Measurements from ENCODE around the gene CRTC3.

The CRTC3 gene

DNA sequence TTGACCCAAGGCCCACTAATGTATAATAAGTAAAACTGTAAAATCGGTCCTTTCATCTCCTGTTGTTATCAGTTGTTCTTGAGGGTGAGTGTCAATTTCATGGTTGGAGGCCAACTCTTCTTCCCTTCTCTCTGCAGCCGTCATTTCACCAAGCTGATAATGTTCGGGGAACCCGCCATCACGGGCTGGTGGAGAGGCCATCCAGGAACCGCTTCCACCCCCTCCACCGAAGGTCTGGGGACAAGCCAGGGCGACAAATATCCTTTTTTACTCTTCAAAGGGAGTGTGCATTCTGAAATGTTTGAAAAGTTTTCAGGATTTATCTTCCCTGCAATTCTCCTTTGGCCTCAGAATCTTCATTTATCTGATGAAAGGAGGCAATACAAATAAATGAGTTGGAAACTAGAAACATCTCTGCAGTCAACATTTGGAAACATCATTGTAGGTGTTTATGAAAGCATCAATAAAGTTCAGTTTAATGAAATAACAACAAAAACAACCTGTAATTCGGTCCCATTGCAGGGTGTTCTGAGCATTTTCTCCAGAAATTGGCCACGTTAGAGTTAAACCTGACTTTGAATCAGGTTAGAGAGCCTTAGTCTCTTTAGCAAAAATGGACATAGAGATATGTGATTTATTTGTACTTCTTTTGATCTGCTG is 63.9 kb downstream of the CRTC3 start:
- Histone ChIP-seq H3F3A (ENCODE audit: low read depth) (no peaks in the 10 kb centered on the region), H3K9ac (ENCODE audit: low read depth, low read length, poor library complexity, severe bottlenecking) (peak overlapping the region; percentile 51), H3K4me3 (ENCODE audit: low read length, poor library complexity, severe bottlenecking) (peak overlapping the region; percentile 19), H3K36me3 (ENCODE audit: insufficient read depth, low read length) (no peaks in the 10 kb centered on the region; the same call in 1 of the 2 replicates), H4K20me1 (ENCODE audit: insufficient read depth, low read length, poor library complexity, severe bottlenecking) (no peaks in the 10 kb centered on the region), H2AFZ (ENCODE audit: low read length) (no peak overlapping the region), H3K4me2 (ENCODE audit: low read depth, low read length, poor library complexity, severe bottlenecking) (peak overlapping the region; percentile 43), H3K9me3 (ENCODE audit: insufficient read depth, low read depth, low read length) (no peaks in the 10 kb centered on the region), H3K79me2 (ENCODE audit: insufficient read depth, low read length) (peaks cover 4% of the 10 kb centered on the region; the same call in 1 of the 2 replicates), H3K4me1 (ENCODE audit: insufficient read depth, low read length, poor library complexity, severe bottlenecking) (peaks cover 33% of the 10 kb centered on the region), H3K9me2 (replicated peaks; ENCODE audit: low read depth, low read length) (no peaks in the 10 kb centered on the region), H3K27me3 (ENCODE audit: insufficient read depth, low read length, poor library complexity, severe bottlenecking) (no peaks in the 10 kb centered on the region)
- TF ChIP-seq EZH2phosphoT487 (IDR thresholded peaks at IDR 0.05; ENCODE audit: borderline replicate concordance) (no peak), CTCF (conservative IDR thresholded peaks at IDR 0.05; ENCODE audit: low read length) (no peak)

DNA sequence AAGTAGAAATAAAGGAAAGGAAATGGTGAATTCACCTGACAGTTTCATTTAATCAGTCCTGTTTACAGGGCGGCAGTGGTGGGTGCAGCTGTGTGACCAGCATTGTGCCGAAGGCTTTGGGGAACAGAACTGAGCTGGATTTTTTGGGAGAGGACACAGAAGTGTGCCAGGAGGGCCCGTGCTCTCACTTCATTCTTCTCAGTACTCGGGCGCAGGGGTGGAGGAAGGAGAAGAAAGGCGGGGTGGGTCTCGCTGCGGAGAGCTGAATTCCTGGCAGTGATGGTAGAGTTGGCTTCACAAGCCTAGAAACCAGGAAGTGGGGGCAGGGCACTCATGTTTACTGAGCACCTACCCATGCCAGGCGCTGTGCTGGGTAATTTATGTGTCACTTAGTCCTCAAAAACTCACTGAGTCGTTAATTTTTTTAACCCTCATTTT is 64.6 kb downstream of the CRTC3 start:
- H3K4me1 ChIP-seq (ENCODE audit: insufficient read depth, low read length, poor library complexity, severe bottlenecking) = peaks cover 33% of the 10 kb centered on the region
- peak overlapping the region; percentile 43 for H3K4me2 ChIP-seq (ENCODE audit: low read depth, low read length, poor library complexity, severe bottlenecking)
- H3K4me3 ChIP-seq (ENCODE audit: low read length, poor library complexity, severe bottlenecking) = peak overlapping the region; percentile 19

DNA sequence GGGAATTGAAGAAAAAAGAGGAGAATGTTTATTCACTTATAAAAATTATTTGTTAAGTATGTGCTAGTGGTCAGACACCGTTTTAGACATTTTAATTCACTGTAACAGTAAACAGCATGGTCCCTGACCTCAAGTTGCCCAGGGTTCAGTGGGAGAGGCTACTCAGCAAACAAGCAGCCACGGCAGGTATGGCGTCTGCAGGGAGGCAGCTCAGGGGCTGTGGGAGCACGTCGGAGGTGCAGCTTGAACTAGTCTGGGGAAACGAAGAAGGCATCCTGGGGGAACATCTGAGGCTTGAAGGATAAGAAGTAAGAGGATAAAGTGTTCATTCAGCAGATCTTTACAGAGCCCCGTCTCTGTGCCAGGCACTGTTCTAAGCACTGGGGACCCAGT is 66.0 kb downstream of the CRTC3 start:
- H3K36me3 ChIP-seq (ENCODE audit: insufficient read depth, low read length) = no peaks in the 10 kb centered on the region; the same call in 1 of the 2 replicates
- H3K9me2 ChIP-seq (replicated peaks; ENCODE audit: low read depth, low read length) = no peaks in the 10 kb centered on the region
- peaks cover 4% of the 10 kb centered on the region; the same call in 1 of the 2 replicates for H3K79me2 ChIP-seq (ENCODE audit: insufficient read depth, low read length)
- no peak overlapping the region for H2AFZ ChIP-seq (ENCODE audit: low read length)
- H3F3A ChIP-seq (ENCODE audit: low read depth) = no peaks in the 10 kb centered on the region
- no peaks in the 10 kb centered on the region for H4K20me1 ChIP-seq (ENCODE audit: insufficient read depth, low read length, poor library complexity, severe bottlenecking)
- H3K9me3 ChIP-seq (ENCODE audit: insufficient read depth, low read depth, low read length) = no peaks in the 10 kb centered on the region
- TF ChIP-seq CTCF (conservative IDR thresholded peaks at IDR 0.05; ENCODE audit: low read length) = no peak
- TF ChIP-seq EZH2phosphoT487 (IDR thresholded peaks at IDR 0.05; ENCODE audit: borderline replicate concordance) = no peak
- peaks cover 33% of the 10 kb centered on the region for H3K4me1 ChIP-seq (ENCODE audit: insufficient read depth, low read length, poor library complexity, severe bottlenecking)
- no peaks in the 10 kb centered on the region for H3K27me3 ChIP-seq (ENCODE audit: insufficient read depth, low read length, poor library complexity, severe bottlenecking)
- no peak overlapping the region for H3K9ac ChIP-seq (ENCODE audit: low read depth, low read length, poor library complexity, severe bottlenecking)
- H3K4me2 ChIP-seq (ENCODE audit: low read depth, low read length, poor library complexity, severe bottlenecking) = no peak overlapping the region
- no peak overlapping the region for H3K4me3 ChIP-seq (ENCODE audit: low read length, poor library complexity, severe bottlenecking)

More for the DNA sequence above, 64.6 kb downstream of the CRTC3 start:
- H3K9ac ChIP-seq (ENCODE audit: low read depth, low read length, poor library complexity, severe bottlenecking) = peak overlapping the region; percentile 51
- H3K79me2 ChIP-seq (ENCODE audit: insufficient read depth, low read length) = peaks cover 4% of the 10 kb centered on the region; the same call in 1 of the 2 replicates
- peak overlapping the region; percentile 24; the same call in 1 of the 2 replicates for H2AFZ ChIP-seq (ENCODE audit: low read length)
- no peak for TF ChIP-seq CTCF (conservative IDR thresholded peaks at IDR 0.05; ENCODE audit: low read length)
- TF ChIP-seq EZH2phosphoT487 (IDR thresholded peaks at IDR 0.05; ENCODE audit: borderline replicate concordance) = no peak
- no peaks in the 10 kb centered on the region; the same call in 1 of the 2 replicates for H3K36me3 ChIP-seq (ENCODE audit: insufficient read depth, low read length)
- no peaks in the 10 kb centered on the region for H4K20me1 ChIP-seq (ENCODE audit: insufficient read depth, low read length, poor library complexity, severe bottlenecking)
- no peaks in the 10 kb centered on the region for H3K27me3 ChIP-seq (ENCODE audit: insufficient read depth, low read length, poor library complexity, severe bottlenecking)
- no peaks in the 10 kb centered on the region for H3K9me2 ChIP-seq (replicated peaks; ENCODE audit: low read depth, low read length)
- no peaks in the 10 kb centered on the region for H3K9me3 ChIP-seq (ENCODE audit: insufficient read depth, low read depth, low read length)
- no peaks in the 10 kb centered on the region for H3F3A ChIP-seq (ENCODE audit: low read depth)
